Motor neuron (in vitro differentiated cells): ENCODE results near the gene EMX1. TPM values are rescaled to one million over a fixed set of nuclear protein-coding genes. Genes with fewer than 3 reads are reported as not detected.

Experiments used
- total RNA-seq, 8 experiments: library from RNA; unstranded; fragments of 300-600 nt; gene quantifications; 2 replicates each; pipeline versions ENCODE4 v1.2.3 to v1.2.4, GENCODE V29; 2022

Gene EMX1
- total RNA-seq, 8 experiments from 2014 or later = 0.11 to 2.6 (median 0.62) TPM

Other genes starting within 250 kb of the EMX1 start
- 10 to 100 TPM; 16.7 to 37.4 (median 25.3) TPM for gene EXOC6B, start 91.5 kb upstream of the EMX1 start, total RNA-seq
- gene SPR, start 30.1 kb upstream of the EMX1 start, total RNA-seq = 100 to 1,000 TPM in 1 of 8 experiments, 10 to 100 TPM in 2, 1 to 10 TPM in 3, under 1 TPM in 2; 0.55 to 116 (median 2.6) TPM
- 10 to 100 TPM in 5 of 8 experiments, 1 to 10 TPM in 3; 6.4 to 35.6 (median 16.0) TPM for gene SFXN5, start 154.2 kb downstream of the EMX1 start, total RNA-seq
- 10 to 100 TPM in 5 of 8 experiments, 1 to 10 TPM in 3; 5.4 to 19.0 (median 11.1) TPM for gene RAB11FIP5, start 195.4 kb downstream of the EMX1 start, total RNA-seq